ENCODE results near the gene ELP4. TPM values are rescaled to one million over a fixed set of nuclear protein-coding genes. Genes with fewer than 3 reads are reported as not detected.

ELP4 gene
- total RNA-seq, 2 donors from 2014 or later: 22.7 to 30.0 TPM

GRCh38 chr11:31804312-31805036 lies 294.9 kb downstream of the ELP4 start:
- DNase-seq (peak in 1 of 2 donors; percentile 6), ATAC-seq (replicated peaks in 1 of 2) (peak in 1 of 2 donors; percentile 33)
- Mint-ChIP-seq H3K4me1 (ENCODE audit: low read depth) (peaks cover 60% of the 10 kb centered on the region), H3K27ac (peak overlapping the region; percentile 12), H3K4me3 (peak overlapping the region; percentile 77 to 86), H3K9me3 (peaks cover 0 to 1% of the 10 kb centered on the region in 2 donors), H3K36me3 (ENCODE audit: insufficient read depth in 2 of 2) (peaks cover 8 to 11% of the 10 kb centered on the region in 2 donors), H3K27me3 (ENCODE audit: low read depth) (peaks cover 87% of the 10 kb centered on the region)

DNA sequence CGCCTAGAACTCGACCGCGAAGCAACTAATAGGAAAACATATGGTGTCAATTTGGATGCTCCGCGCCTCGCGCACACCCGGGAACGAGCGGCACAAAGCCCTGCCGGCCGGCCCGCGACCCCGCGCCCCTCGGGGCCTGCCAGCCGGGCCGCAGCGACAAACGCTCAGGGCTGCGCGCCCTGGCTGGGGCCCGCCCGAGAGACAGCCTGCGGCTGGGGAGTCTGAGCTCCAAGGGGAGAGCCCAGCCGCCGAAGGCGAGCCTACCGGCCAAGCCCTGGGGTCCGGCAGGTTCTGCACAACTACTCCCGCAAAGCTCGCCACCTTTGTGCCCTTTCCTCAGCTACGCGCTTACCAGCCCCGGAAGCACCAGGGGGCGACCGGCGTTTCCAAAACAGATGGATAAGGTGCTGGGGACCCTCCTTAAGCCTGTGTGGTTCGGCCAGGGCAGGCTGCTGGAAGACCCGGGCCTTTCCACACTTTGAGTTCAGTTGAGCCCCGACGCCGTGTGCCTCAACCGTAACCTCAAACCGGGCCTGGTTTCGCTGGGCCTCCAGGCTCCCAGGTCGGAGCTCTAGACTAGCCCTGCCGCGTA lies 295.6 kb downstream of the ELP4 start:
- Mint-ChIP-seq H3K4me1 (ENCODE audit: low read depth) (peaks cover 60% of the 10 kb centered on the region), H3K9me3 (peaks cover 0 to 1% of the 10 kb centered on the region in 2 donors), H3K36me3 (ENCODE audit: insufficient read depth in 2 of 2) (peaks cover 7 to 13% of the 10 kb centered on the region in 2 donors), H3K27ac (no peak overlapping the region), H3K4me3 (peak overlapping the region; percentile 77 to 86), H3K27me3 (ENCODE audit: low read depth) (peaks cover 85% of the 10 kb centered on the region)
- ATAC-seq (replicated peaks in 1 of 2) (peak; percentile 16 to 25), DNase-seq (peak in 1 of 2 donors; percentile 12)

DNA sequence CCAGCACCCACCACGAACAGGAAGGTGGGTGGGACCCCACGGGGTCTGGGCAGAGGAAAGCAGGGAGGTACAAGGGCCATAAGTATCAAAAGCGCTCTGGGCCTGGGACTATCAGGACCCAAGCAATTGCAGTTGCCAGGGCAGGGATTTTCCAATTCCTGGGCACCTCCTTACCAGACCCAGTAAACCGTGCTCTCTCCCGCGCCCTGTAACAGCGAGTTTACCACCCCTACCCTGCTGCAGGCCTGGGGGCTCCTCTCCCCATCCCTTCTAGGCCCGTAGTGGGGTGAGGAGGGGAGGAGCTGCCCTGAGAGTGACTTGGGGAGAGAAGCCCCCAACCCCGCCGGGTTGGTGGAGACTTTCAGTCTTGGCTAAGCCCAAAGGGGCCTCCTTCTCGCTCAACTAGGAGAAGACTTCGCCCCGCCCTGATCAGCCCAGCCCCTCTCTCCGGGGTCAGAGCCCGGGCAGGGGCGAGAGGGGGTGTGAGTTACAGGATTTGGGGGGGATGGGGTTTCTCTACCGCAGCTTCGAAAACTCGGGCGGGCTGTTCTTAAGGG lies 296.1 kb downstream of the ELP4 start:
- Mint-ChIP-seq H3K27ac (no peak overlapping the region), H3K27me3 (ENCODE audit: low read depth) (peaks cover 83% of the 10 kb centered on the region), H3K36me3 (ENCODE audit: insufficient read depth in 2 of 2) (peaks cover 5 to 11% of the 10 kb centered on the region in 2 donors), H3K9me3 (peaks cover 0 to 1% of the 10 kb centered on the region in 2 donors), H3K4me3 (peak overlapping the region in 1 of 2 donors; percentile 43), H3K4me1 (ENCODE audit: low read depth) (peaks cover 56% of the 10 kb centered on the region)
- no peak for ATAC-seq (replicated peaks in 1 of 2)
- peak in 1 of 2 donors; percentile 6 for DNase-seq

DNA sequence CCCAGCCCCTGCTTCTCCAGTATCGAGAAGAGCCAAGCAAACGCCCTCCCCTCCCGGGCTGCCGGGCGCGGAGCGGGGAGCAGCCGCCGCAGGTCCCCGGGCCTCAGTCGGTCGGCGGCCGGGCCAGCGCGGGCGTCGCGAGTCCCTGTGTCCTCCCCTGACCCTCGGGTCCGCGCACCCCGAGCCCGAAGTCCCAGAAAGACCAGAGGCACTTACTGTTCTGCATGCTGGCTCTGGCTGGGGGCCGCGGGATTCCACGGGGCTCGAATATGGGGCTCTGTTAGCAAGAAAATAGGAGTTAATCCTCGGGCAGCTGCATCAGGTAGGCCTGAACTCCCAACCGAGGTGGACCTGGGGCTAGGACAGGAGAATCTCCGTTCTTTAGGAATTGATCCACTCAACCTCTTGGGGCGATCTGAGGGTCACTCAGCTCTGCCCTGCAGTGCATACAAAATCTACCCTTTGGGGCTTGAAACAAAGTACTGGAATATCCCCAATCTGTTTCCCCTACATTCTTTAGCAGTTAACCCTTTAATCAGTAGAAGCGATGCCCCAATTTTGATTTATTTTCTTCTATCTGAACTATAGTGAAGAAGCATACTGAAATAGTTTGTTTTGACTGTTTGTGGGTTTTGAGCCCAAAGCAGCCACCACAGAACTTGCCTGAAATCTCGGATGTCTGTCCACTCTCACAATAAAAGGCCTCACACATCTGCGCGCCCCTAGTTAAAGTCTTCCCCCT lies 296.8 kb downstream of the ELP4 start:
- ATAC-seq (replicated peaks in 1 of 2): no peak
- no peak overlapping the region for H3K27ac Mint-ChIP-seq
- H3K4me1 Mint-ChIP-seq (ENCODE audit: low read depth): peaks cover 55% of the 10 kb centered on the region
- peaks cover 80% of the 10 kb centered on the region for H3K27me3 Mint-ChIP-seq (ENCODE audit: low read depth)
- DNase-seq: peak in 1 of 2 donors; percentile 4
- H3K9me3 Mint-ChIP-seq: no peaks in the 10 kb centered on the region
- peaks cover 5 to 11% of the 10 kb centered on the region in 2 donors for H3K36me3 Mint-ChIP-seq (ENCODE audit: insufficient read depth in 2 of 2)
- H3K4me3 Mint-ChIP-seq: no peak overlapping the region

GRCh38 chr11:31806928-31807798 lies 297.6 kb downstream of the ELP4 start:
- DNase-seq (no peak), ATAC-seq (replicated peaks in 1 of 2) (no peak)
- no peak overlapping the region for H3K27ac Mint-ChIP-seq
- no peak overlapping the region for H3K4me3 Mint-ChIP-seq
- H3K9me3 Mint-ChIP-seq: no peaks in the 10 kb centered on the region
- peaks cover 79% of the 10 kb centered on the region for H3K27me3 Mint-ChIP-seq (ENCODE audit: low read depth)
- H3K4me1 Mint-ChIP-seq (ENCODE audit: low read depth): peaks cover 59% of the 10 kb centered on the region
- H3K36me3 Mint-ChIP-seq (ENCODE audit: insufficient read depth in 2 of 2): peaks cover 7 to 8% of the 10 kb centered on the region in 2 donors

DNA sequence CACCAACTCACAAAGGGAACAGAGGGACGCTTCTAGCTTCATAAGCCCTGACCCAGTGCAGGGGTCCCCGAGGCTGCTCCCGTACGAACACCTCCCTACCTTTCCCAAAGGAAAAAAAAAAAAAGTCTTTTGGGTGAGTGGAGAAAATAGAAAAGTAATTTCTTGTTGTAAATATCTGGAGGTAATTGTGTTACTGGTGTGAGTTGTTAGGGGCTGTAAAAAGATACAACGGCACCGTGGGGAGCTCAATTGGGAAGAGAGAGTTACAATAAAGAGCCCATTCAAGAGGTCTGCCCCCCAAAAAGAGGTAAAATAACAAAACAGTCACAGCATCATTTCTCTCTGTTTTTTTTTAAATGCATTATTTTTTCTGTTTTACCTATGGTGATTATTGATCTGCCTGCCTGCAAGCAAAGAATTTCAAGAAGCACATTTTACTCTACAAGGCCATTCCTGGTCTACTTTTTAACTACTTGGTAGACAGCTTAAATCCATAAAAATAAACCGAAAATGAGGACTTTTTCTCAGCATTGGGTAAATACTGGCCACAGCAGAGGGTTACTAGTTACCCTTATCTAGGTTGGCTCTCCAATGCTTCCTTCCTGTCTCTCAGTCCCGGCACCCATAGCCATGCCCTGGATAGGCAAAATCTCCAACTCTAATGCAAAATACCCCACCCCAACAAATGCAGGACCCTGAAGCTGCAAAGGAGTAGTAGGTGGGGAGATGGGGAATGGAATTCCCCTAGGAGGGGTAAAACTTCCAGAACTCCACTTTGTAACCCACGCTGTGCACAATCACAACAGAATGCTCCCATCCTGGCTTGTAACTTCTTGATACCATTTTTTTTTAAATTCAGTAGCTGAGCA lies 298.5 kb downstream of the ELP4 start:
- DNase-seq (no peak), ATAC-seq (replicated peaks in 1 of 2) (no peak)
- Mint-ChIP-seq H3K4me3 (no peak overlapping the region), H3K9me3 (no peaks in the 10 kb centered on the region), H3K27me3 (ENCODE audit: low read depth) (peaks cover 76% of the 10 kb centered on the region), H3K4me1 (ENCODE audit: low read depth) (peaks cover 55% of the 10 kb centered on the region), H3K36me3 (ENCODE audit: insufficient read depth in 2 of 2) (peaks cover 3 to 5% of the 10 kb centered on the region in 2 donors), H3K27ac (no peak overlapping the region)

- peaks cover 67% of the 10 kb centered on the region for H3K27me3 Mint-ChIP-seq (ENCODE audit: low read depth)
- H3K36me3 Mint-ChIP-seq (ENCODE audit: insufficient read depth in 2 of 2): peaks cover 3 to 5% of the 10 kb centered on the region in 2 donors
- ATAC-seq (replicated peaks in 1 of 2) (no peak), DNase-seq (no peak)
- H3K9me3 Mint-ChIP-seq: no peaks in the 10 kb centered on the region
- peaks cover 46% of the 10 kb centered on the region for H3K4me1 Mint-ChIP-seq (ENCODE audit: low read depth)
- peak overlapping the region; percentile 20 for H3K27ac Mint-ChIP-seq
- H3K4me3 Mint-ChIP-seq: peak overlapping the region; percentile 75 to 83
Measured at GRCh38 chr11:31808721-31809540, 299.4 kb downstream of the ELP4 start.

- peak overlapping the region; percentile 20 for H3K27ac Mint-ChIP-seq
- no peak for ATAC-seq (replicated peaks in 1 of 2)
Measured at GRCh38 chr11:31809541-31809856, 299.9 kb downstream of the ELP4 start.

DNA sequence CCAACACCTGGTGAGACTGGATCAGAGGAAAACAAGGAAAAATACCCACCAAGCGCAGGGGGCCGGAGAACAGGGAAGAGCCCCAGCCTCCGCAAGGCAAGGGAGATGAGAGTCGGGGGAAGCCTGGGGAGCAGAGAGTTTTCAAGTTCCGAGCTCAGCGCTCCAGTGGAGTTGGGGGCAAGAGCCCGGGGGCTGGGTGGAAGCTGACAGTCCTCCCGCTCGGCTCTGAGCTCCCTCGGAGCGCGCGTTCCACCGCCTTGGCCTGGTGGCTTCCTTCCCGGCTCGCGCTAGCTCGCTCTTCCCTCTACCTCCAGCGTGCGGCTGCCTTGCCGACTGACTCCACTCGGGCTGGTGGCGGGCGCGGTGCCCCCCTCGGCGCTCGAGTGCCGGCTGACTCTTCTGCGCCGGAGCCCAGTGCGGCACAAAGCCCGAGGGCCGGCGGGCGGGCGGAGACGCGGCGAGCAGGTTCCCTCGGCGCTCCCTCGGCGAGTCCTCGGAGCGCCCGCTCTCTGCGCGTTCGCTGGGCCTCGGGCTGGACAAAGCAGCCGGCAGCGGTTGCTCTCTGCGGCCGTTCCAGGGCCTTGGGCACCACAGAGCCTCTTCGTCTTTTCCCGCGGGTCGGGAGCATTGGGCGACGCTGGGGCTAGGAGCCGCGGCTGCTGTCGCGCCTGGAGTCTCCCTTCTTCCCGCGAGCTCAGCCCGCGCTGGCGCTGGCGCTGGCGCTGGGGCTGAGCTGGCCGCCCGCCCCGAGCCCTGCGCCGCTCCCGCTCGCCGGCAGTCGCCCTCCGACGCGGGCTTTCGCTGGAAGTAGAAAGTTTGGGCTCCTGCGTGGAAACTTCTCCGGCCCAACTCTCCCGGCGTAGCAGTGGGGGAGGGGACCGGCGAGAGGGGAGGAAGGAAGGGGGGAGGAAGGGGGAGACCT lies 300.6 kb downstream of the ELP4 start:
- Mint-ChIP-seq H3K36me3 (ENCODE audit: insufficient read depth in 2 of 2) (peaks cover 3 to 8% of the 10 kb centered on the region in 2 donors), H3K27me3 (ENCODE audit: low read depth) (peaks cover 66% of the 10 kb centered on the region), H3K4me1 (ENCODE audit: low read depth) (peaks cover 45% of the 10 kb centered on the region), H3K4me3 (peak overlapping the region; percentile 82 to 83), H3K9me3 (no peaks in the 10 kb centered on the region), H3K27ac (peak overlapping the region; percentile 20)
- DNase-seq (peak in 1 of 2 donors; percentile 27), ATAC-seq (replicated peaks in 1 of 2) (peak; percentile 14 to 18)

More at GRCh38 chr11:31809541-31809856, 299.9 kb downstream of the ELP4 start:
- Mint-ChIP-seq H3K9me3 (no peaks in the 10 kb centered on the region), H3K36me3 (ENCODE audit: insufficient read depth in 2 of 2) (peaks cover 3 to 5% of the 10 kb centered on the region in 2 donors), H3K4me3 (peak overlapping the region; percentile 75 to 83), H3K4me1 (ENCODE audit: low read depth) (peaks cover 45% of the 10 kb centered on the region), H3K27me3 (ENCODE audit: low read depth) (peaks cover 65% of the 10 kb centered on the region)
- DNase-seq: no peak

All from activated T-cell treated with anti-CD3 and anti-CD28 coated beads, Interleukin-2, amount 50 U/mL, for 72 hours (primary cell).